Nephron progenitor cell (in vitro differentiated cells): ENCODE data around the gene CD63.

Source experiments
- DNase-seq: peaks from one replicate; pipeline ENCODE4 v3.0.0; 2021
- H3K27ac Mint-ChIP-seq: 2 replicates; pipeline ENCODE4 v1.8.0; 2021; ENCODE audit warnings: mild to moderate bottlenecking, moderate library complexity, mixed read lengths
- H3K27me3 Mint-ChIP-seq: 2 replicates; pipeline ENCODE4 v1.8.0; 2021; ENCODE audit warnings: mild to moderate bottlenecking, low read depth, mixed read lengths; ENCODE audit not compliant: poor library complexity
- H3K36me3 Mint-ChIP-seq: 2 replicates; pipeline ENCODE4 v1.8.0; 2021; ENCODE audit warnings: low read depth, mixed read lengths
- H3K4me1 Mint-ChIP-seq: 2 replicates; pipeline ENCODE4 v1.8.0; 2021; ENCODE audit warnings: mixed read lengths
- H3K4me3 Mint-ChIP-seq: 2 replicates; pipeline ENCODE4 v1.8.0; 2021; ENCODE audit warnings: mild to moderate bottlenecking, moderate library complexity, mixed read lengths
- H3K9me3 Mint-ChIP-seq: 2 replicates; pipeline ENCODE4 v1.8.0; 2021; ENCODE audit warnings: mild to moderate bottlenecking, moderate library complexity, mixed read lengths
- CTCF ChIP-seq: fragments of 200-600 bp; sonication (generic); IDR thresholded peaks from 2 replicates; pipeline ENCODE4 v1.5.0; 2021; ENCODE audit warnings: antibody characterized with exemption

Gene CD63

DNA sequence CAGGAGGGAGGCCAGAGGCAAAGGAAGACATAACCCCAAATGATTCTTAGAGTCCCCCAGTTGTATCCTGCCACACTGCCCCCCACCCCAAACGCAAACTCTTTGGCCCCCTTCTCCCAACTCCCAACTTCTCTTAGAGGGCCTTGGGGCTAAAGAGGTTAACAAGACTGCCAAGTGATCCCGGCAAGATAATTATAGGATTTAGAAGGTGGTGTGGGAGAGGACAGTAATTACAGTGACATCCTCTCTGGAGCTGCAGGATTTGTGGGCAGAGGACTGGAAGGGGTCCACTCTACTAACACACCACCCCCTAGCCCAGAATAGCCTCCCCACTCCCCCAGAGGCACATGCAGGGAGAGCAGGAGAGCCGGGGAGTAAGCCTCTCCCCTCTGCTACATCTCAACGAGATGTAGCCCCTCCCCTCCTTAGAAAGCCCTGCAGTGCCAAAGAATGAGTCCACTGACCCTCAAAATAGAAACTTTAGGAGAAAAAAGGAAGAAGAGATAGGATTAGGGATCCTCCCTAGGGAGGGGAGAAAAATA lies 8.8 kb upstream of the CD63 start:
- Mint-ChIP-seq H3K4me3 (peak overlapping the region; percentile 82), H3K9me3 (no peaks in the 10 kb centered on the region), H3K27me3 (peaks cover 3% of the 10 kb centered on the region), H3K36me3 (no peaks in the 10 kb centered on the region), H3K4me1 (peaks cover 58% of the 10 kb centered on the region), H3K27ac (peak overlapping the region; percentile 92)
- no peak for DNase-seq
- TF ChIP-seq CTCF, result no peak

GRCh38 chr12:55736780-55737580 lies 8.2 kb upstream of the CD63 start:
- peak overlapping the region; percentile 82 for H3K4me3 Mint-ChIP-seq
- H3K4me1 Mint-ChIP-seq, result peaks cover 52% of the 10 kb centered on the region
- TF ChIP-seq CTCF, result peak; percentile 63
- H3K27me3 Mint-ChIP-seq, result peaks cover 3% of the 10 kb centered on the region
- H3K27ac Mint-ChIP-seq, result peak overlapping the region; percentile 92
- DNase-seq, result peak; percentile 74
- H3K36me3 Mint-ChIP-seq, result no peaks in the 10 kb centered on the region
- no peaks in the 10 kb centered on the region for H3K9me3 Mint-ChIP-seq

DNA sequence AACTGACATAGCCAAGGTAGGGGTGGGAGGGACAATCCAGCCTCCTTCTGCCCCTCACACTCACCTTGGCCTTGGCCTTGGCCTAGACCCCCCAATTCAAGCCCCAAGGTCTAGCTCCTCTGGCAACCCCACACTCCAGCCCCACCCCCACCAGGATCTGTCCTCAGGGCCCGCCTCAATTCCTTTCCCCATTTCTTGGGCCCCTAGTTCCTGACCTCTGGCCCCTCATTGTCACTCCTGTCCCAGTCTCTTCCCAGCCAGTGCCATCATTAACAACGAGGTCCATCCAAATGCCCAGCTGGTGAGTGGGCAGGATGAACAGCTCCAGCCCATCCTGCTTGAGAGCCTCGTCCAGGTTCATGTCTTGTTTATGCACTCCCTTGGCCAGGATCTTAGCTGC lies 7.3 kb upstream of the CD63 start:
- TF ChIP-seq CTCF, result no peak
- Mint-ChIP-seq H3K9me3 (no peaks in the 10 kb centered on the region), H3K4me1 (peaks cover 52% of the 10 kb centered on the region), H3K27me3 (peaks cover 3% of the 10 kb centered on the region), H3K27ac (no peak overlapping the region), H3K4me3 (no peak overlapping the region), H3K36me3 (no peaks in the 10 kb centered on the region)
- DNase-seq, result no peak

- DNase-seq, result no peak
- Mint-ChIP-seq H3K27me3 (peaks cover 3% of the 10 kb centered on the region), H3K4me3 (no peak overlapping the region), H3K9me3 (no peaks in the 10 kb centered on the region), H3K27ac (no peak overlapping the region), H3K4me1 (peaks cover 55% of the 10 kb centered on the region), H3K36me3 (no peaks in the 10 kb centered on the region)
- no peak for TF ChIP-seq CTCF
Observed at GRCh38 chr12:55734595-55734994, 5.8 kb upstream of the CD63 start.

GRCh38 chr12:55733858-55734257 lies 5.0 kb upstream of the CD63 start:
- Mint-ChIP-seq H3K9me3 (no peaks in the 10 kb centered on the region), H3K27me3 (peaks cover 5% of the 10 kb centered on the region), H3K36me3 (no peaks in the 10 kb centered on the region), H3K27ac (no peak overlapping the region), H3K4me1 (peaks cover 53% of the 10 kb centered on the region), H3K4me3 (no peak overlapping the region)
- TF ChIP-seq CTCF, result no peak
- no peak for DNase-seq
